ENCODE results near the gene MYRF. TPM values are rescaled to one million over a fixed set of nuclear protein-coding genes. Genes with fewer than 3 reads are reported as not detected.
A peak's percentile ranks its signal among the peaks of the same experiment; 100 is the strongest.

The MYRF gene
- total RNA-seq, 1 experiment from 2014 or later: 0.30 TPM

DNA sequence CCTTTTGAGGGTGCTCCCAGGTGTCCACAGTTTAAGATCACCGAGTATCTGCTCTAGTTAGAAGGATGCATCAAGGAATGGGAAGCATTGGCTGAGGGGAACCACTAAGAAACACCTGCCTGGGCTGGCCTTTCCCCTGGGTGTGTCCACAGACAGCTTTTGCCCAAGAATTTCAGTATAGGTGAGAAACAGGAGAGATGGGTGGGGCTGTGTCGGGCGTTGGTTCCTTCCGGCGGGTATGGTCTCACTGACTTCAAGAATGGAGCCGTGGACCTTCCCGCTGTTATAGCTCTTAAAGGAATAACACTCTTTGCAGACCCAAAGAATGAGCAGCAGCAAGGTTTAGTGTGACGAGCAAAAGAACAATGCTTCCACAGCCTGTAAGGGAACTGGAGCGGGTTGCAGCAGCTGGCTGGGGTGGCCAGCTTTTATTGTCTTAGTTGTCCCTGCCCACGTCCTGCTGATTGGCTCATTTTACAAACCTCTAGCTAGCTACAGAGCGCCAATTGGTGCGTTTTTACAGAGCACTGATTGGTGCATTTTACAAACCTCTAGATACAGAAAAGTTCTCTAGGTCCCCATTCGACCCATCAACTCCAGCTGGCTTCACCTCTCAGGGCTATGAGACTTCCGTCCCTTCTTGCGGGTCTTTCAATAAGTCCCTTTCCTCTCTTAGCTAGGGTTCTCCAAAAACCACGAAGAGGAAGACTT, 62.0 kb downstream of the MYRF start:
- DNase-seq (ENCODE audit: extremely low read depth, low read depth): no peak

DNA sequence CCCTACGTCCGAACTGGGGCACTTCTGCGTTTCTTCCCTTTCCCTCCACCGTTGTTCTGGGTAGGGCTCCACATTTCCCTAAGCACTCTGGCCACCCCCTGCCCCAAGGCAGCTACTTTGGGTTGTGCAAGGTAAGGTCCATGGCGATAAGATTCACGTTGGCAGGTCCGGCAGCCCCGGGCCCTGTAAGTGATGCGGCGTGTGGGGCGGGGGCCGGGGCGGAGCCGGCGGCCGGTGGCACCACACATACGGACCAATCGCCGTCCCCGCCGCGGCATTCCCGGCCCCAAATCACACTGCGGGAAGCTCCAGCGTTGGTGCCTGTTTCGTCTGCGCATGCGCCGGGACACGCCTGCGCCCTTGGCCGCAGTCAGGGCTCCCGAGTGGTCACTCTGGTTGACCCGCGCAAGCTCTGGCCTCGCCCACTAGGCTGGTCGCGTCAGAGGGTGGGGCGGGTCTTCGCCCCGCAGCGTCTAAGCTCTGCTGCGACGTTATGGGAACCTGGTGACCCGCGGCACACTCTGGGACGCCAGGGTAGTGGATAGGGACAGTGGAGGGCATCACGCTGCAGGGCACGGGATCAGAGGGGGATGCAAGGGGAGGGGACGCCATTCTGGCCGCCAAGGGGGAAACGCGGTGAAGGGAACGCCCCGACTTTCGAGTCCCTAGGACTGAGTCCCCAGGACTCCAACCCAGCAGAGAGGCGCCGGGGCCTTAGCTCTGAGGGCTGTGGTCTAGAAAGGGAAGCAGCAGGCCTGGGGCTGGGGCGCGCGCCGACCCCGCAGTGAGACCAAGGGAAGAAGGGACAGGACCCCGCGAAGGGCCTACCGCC, 62.7 kb downstream of the MYRF start:
- DNase-seq (ENCODE audit: extremely low read depth, low read depth): peak; percentile 94

DNA sequence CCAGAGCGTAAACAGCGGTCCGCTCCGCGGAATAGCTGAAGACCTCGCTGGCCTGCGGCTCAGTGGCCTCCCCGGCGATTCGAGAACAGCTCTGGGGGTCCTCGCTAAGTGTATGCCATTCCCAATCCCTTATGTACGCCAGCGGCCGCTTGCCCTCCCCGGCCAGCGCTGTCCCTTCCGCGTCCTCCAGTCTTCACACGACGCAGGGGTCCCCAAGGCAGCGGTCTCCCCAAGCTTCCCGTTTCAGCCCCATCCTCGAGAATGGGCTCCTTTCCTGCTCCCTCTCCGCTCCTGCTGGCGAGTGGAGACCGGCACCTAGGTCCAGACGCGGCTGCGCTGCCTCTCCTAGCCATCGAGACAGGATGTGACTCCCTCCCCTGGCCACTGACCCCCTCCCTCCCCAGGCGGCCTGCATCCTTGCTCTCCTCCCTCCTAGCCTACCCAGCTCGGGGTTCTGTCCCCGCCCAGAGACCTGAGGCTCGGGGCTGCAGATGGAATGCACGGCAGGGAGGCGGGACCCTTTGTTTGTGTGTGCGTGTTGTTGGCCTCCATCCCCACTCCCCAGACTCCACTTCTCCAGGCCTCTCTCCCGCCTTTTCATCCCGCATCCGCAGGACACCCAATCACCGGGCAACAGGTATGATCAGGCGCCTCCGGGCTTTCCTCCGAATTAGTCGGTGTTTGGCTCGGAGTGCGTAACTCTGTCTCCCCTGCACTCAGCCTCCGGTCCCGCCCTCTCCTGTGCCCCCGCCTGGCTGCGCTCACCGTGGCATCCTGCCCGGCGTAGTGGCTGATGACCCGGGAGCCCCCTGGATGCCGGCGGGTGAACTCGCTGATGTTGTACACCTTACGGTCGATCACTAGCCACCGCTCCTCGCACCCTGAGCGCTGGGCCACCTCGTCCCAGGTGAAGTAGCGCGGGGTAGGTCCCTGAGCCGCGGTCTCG, 63.6 kb downstream of the MYRF start:
- no peak for DNase-seq (ENCODE audit: extremely low read depth, low read depth)

DNA sequence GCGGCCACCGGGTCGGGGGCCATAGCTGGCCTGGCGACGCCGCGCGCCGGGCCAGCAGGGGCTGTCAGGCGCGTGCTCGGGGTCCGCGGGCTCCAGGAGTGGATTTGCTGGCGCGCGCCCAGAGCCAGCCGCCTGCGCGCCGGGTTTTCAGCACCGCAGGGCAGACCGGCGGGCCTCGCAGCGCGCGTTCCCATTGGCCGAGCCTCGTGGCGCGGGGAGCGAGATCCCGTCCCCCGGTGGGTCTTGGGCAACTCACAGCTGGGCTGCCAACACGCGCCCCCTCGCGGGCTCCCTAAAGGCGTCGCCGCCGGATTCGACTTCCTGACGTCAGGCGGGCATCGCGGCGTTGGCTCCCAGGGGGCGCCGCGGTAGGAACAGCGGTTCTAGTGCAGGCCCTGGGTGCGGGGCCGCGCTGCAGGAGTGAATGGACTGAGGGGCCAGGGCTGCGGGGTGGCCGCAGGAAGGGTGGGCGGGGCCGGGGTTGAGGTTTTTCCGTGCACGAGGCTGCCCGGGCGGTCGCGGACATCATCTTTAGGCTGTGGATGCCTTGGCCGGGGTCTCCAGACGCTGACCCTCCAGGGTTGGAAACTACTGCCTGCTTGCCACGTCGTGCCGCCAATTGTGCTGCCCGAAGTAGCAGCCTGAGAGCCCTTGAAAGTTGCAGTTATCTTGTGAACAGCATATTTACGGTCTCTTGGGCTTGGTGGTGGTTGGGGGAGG, 64.5 kb downstream of the MYRF start, which contains the start of gene FADS1:
TSS of gene FADS1 (minus strand) at position 268 of the 720 bp plus-strand sequence. CDS start at position 194, 74 bp downstream.
- peak; percentile 88 for DNase-seq (ENCODE audit: extremely low read depth, low read depth)

DNA sequence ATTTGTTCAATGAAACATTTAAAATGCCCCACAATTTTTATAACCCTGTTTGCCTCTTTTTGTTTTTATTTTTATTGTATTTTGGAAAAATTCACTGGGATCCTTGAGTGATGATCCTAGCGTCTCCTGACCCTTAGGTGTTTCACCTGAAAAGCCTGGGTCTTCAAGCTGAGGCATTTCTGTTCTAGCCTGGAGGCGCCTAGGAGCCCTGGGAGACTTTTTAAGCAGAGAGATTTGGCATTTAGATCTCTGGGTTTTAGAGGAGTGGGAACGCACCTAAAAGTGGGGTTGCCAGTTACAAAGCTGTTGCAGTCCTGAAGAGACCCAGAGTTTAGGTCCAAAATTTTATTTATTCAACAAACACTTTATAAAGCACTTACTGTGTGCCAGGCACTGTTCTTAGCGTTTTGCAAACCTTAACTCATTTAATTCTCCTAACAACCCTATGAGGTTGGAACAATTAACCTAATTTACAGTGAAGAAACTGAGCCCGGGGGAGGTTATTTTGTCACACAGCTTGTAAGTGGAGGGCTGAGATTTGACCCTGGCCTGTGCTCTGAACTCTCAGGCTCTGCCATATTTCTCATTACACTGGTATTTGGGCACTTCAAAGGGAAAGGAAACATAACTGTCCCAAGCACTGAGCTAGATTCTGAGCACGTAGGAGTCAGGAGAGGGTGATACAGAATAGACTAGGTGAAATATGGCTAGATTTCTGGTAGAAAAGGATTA, 65.2 kb downstream of the MYRF start:
- no peak for DNase-seq (ENCODE audit: extremely low read depth, low read depth)

DNA sequence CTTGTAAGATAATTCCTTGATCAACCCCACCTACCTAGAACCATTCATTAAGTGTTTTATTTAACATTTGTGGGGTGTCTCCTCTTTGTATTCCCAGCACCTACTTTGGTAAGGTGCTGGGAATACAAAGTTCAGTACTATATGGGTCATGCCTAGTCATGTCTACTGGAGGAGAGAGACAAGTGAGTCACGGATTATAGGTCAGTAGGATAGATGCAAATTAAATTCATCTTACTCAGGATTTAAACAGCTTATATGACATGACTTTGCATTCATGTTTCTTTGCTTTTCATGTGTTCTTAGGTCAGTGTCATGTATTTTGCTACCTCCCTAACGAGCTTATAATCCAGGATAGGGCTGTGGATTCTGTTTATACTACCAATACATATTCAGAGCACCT, 67.7 kb downstream of the MYRF start:
- no peak for DNase-seq (ENCODE audit: extremely low read depth, low read depth)

DNA sequence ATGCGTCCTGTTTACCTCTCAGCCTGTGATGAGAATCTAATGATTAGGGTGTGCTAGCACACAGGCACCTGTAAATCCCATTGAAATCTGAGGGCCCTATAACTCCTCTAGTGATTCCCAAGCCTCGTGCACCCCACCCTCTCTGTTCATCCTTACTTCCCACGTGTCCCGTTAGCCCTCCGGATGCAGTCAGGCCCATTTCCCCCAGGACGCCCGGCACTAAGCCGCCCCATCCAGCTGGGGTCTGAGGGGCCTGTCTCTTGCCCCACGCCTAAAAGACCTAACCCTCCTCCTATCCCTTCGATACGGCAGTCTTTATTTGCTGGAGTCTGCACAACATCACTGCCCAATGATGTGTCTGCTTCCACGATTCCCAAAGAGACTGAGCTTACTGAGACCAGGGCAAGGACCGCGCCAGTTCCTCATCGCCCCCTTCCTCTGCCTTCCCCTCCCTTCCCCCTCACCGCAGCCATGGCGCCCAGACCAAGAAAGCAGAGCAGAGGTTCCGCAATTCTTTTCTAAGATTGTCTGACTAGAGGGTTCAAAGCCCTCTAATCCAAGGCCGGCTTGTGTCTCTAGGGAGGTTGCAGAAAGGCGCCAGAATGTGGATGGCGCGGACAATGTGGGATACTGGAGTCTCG, 74.6 kb downstream of the MYRF start:
- no peak for DNase-seq (ENCODE audit: extremely low read depth, low read depth)

DNA sequence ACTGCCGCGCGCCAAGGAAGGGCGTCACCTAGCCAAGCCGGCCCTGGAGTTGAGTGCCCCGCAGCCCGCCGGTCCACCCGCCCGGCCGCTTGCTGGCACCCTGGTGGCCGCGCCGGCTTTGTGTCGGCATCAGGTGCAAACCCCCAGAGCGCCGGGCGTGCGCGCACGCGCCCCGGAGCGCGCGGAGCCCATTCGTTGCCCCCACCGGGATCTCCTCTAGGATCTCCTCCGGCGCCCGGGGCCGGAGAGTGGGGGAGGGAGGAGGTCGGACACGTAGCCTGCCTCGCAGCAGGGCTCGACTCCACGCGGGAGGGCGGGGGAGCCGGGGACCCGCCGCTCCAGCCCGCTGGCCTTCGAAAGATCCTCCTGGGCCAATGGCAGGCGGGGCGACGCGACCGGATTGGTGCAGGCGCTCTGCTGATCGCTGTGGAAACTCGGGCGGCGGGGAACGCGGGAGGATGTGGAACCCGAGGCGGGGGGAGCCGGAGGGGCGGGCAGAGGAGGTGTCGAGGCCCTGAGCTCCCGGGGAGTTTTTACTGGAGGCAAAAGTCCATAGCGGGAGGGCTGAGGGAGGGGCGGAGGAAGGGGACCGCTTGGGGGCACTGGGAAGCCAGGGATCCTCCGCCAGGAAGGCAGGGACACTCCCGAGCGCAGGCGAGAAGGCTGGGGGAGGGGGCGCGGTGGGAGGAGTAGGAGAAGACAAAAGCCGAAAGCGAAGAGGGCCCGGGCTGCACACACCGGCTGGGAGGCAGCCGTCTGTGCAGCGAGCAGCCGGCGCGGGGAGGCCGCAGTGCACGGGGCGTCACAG, 75.3 kb downstream of the MYRF start, which contains the start of gene FADS2:
TSS of gene FADS2 (plus strand) at position 730 of the 808 bp plus-strand sequence. CDS start 91 bp downstream, outside the sequence.
- no peak for DNase-seq (ENCODE audit: extremely low read depth, low read depth)

DNA sequence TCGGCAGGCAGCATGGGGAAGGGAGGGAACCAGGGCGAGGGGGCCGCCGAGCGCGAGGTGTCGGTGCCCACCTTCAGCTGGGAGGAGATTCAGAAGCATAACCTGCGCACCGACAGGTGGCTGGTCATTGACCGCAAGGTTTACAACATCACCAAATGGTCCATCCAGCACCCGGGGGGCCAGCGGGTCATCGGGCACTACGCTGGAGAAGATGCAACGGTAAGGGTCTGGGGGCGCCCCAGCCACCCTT, 75.9 kb downstream of the MYRF start:
- no peak for DNase-seq (ENCODE audit: extremely low read depth, low read depth)

DNA sequence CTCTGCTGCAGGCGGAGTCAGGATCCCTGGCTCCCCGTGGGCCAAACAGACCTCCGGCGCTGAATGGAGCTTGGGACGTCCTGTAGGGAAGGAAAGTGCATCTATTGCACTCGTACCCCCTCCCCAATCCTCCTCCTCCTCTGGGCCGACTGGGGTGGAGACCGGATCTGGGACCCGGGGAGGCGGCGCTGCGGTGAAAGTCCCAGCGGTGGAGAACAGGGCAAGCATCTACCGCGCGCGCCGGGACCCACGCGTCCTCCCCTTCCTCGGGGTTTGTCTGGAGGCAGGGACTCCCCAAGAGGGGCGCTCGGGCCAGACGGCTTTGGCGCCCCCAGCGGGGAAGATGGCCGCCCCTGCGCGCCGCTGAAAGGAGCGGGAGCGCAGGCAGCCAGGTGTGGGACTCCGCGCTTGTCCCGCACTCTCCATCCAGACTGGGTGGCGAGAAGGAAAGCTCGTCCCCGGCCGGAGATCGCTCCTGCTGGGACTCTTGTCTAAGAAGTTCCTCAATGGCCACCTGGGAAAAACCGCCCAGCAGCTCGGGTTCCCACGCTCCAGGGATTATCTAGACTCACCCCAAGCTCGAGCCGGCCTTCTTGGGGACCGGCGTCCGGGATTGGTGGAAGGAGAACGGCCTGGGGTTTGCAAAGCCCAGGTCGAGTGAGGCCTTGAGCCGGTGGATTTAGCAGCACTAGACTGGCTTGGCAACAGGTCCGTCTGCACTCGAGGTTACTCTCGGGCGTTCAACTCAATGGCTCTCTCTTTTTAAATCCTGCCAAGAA, 76.4 kb downstream of the MYRF start:
- DNase-seq (ENCODE audit: extremely low read depth, low read depth): no peak

DNA sequence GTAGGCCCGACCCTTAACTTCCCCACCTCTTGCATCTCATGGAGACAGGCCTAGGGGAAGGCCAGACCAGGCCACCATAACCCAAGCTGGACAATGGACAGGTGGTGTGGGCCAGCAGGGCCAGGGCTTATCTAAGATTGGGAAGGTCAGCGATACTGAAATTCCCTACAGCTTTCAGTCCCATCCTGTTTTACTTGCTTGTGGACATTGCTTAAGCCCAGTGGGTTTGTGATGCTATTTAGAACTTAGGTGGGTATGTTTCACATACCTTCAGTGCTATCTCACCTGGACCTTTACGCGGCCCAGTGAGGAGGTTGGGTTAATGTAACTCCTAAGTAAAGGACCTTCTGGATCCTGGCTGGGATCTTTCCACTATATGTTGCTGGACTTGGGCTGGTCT, 77.4 kb downstream of the MYRF start:
- no peak for DNase-seq (ENCODE audit: extremely low read depth, low read depth)

DNA sequence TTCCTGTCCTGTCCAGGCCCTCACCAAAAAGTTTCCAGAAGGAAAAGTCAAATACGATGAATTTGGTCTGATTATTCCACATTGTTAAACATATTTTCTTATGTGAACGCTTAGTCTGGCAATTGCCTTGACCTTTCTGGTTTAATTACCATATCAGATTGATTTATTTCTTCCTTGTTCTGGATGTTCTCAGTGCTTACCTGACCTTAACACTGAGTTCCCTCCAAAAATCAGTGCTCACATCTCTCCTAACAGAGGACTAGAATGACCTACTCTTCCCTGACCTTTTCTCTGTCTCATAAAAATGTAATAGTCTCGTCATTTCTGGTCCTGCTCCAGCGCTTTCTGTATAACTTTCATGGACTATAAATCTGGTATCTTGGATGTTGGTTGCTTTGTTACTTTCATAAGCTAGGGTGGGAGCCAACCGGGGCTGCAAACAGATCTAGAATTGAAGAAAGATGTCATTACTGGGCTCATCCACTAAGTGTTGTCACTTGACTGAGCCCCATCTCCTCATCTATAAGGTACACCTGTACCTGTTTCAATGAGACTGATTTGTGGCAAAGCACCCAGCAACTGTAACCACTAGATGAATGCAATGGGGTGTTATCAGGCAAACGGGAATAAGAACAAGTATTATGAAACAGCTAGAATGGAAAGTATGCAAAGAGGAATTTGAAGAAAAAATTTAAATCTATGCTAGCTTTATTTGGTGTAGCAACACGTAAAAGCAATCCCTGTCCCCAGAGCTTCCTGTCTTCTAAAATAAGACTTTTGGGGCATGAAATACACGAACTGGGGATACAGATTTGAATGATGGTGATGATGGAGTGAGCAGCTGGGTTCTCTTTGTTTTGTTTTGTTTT, 78.0 kb downstream of the MYRF start:
- no peak for DNase-seq (ENCODE audit: extremely low read depth, low read depth)

DNA sequence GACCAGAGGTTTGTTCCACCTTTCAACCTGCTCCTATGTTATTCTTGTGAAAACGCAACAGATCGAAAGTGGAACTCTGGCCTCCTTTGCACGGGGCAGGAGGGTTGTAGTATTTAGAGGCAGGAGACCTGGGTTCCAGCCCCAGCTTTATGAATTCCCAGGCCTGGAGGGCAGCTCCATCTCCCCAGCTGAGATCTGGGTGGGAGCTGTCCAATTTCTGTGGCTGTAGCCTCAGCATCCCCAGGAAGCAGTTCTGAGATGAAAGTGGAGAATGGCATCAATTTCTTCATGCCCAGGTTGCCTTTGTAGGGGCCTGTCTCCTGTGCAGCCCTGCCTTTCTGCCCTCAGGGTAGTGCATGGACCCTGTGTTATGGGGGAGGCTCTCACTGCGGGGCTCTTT, 79.8 kb downstream of the MYRF start:
- no peak for DNase-seq (ENCODE audit: extremely low read depth, low read depth)

DNA sequence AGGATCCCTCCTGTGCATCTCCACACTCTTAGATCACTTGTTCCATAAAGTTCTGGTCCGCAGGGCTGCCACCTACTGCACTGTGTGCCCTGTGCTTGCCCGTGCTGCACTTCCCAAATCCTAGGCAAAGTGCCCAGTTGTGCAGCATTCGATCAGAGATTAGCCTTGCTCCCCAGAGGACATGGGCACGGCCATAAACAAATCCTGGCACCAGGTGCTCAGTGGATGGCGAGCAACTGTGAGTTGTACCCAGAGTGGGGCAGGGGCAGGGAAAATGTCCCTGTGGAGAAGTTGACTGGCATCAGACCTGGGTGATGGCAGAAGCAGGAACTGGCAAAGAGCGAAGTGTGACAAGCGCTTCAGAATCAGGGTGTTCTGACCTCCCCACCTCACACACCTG, 80.3 kb downstream of the MYRF start:
- DNase-seq (ENCODE audit: extremely low read depth, low read depth): no peak

DNA sequence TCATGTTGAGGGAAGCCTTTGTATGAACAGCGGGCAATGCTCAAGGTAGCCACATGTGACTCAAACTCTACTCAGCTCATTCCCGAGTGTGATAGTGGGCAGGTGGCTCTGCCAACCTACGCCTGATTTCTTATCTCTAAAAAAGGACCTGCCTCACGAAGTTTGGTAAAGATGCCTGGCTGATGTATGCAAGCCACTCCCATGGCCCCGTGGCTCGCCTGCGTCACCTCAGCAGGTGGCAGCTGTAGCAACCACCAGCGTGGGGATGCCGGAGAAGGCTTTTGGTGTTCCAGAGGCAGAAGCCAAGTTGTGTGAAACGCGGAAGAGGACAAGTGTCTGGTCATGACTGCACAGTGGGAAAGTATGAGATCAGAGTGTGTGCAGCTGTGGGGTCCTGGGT, 81.0 kb downstream of the MYRF start:
- no peak for DNase-seq (ENCODE audit: extremely low read depth, low read depth)

DNA sequence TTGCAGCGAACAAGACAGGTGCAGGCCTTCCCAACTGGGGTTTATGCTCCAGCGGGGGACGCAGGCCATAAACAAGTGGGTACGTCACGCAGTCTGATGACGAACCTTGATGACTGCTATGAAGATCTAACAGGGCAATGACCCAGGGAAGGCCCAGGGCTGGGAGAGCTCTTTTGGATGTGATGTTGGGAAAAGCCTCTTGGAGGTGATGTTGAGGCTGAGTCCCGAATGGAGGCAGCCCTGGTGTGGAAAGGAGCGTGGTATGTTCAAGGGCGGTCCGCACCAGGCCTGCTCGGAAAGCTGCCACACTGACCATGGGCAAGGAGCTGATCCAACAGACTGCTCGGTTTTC, 81.5 kb downstream of the MYRF start:
- no peak for DNase-seq (ENCODE audit: extremely low read depth, low read depth)

All from NCI-H460 (cell line).